Esophagus squamous epithelium (tissue), 5 donors: ENCODE data around the gene TUBAL3. TPM values are rescaled to one million over a fixed set of nuclear protein-coding genes. Genes with fewer than 3 reads are reported as not detected.

Experiments
- DNase-seq: peaks from one replicate; lab custom pipeline; 2025; lab: John Stamatoyannopoulos, UW
- H3K27ac ChIP-seq, 4 donors: fragments of 200-600 bp; sonication (generic); one replicate each; pipeline ENCODE4 v1.5.1; 2016 to 2019; ENCODE audit warnings: mild to moderate bottlenecking in 1 of 4
- H3K27me3 ChIP-seq, 4 donors: fragments of 200-600 bp; sonication (generic); 1 replicate in 3 of 4; 2 replicates in 1 of 4; pipeline versions ENCODE4 v1.5.1 to v1.6.0; 2017 to 2021; ENCODE audit warnings: antibody characterized with exemption in 1 of 4
- H3K36me3 ChIP-seq, 3 donors: fragments of 200-600 bp; sonication (generic); one replicate each; pipeline ENCODE4 v1.5.1; 2016 to 2019
- H3K4me1 ChIP-seq, 3 donors: fragments of 200-600 bp; sonication (generic); one replicate each; pipeline ENCODE4 v1.5.1; 2017 to 2019
- H3K4me3 ChIP-seq, 4 donors: fragments of 200-600 bp; sonication (generic); 1 replicate in 3 of 4; 2 replicates in 1 of 4; pipeline ENCODE4 v1.5.1; 2016 to 2019; ENCODE audit warnings: mild to moderate bottlenecking in 2 of 4, moderate library complexity in 1 of 4
- H3K9me3 ChIP-seq, 3 donors: fragments of 200-600 bp; sonication (generic); one replicate each; pipeline ENCODE4 v1.5.1; 2016 to 2019
- POLR2A ChIP-seq, 4 donors: fragments of 450-650 bp; IDR thresholded peaks; one replicate each; pipeline ENCODE4 v1.6.1; 2017; ENCODE audit warnings: antibody characterized with exemption in 4 of 4, mild to moderate bottlenecking in 4 of 4, moderate library complexity in 3 of 4
- WGBS, 2 donors: methylation state at CpG; one replicate each; pipeline ENCODE4 v1.1.5; 2018; 5-methylcytosine and 5-hydroxymethylcytosine counted together
- intact Hi-C: fragments of 100-400 bp; cut with DNase I; formaldehyde crosslinking; loops from one replicate; pipeline ENCODE4 v1.15.0; 2022
- total RNA-seq, 4 donors: library from RNA; depleted of rRNA; stranded (reverse); fragments of >200 nt; gene quantifications; one replicate each; pipeline ENCODE4 v1.1.0, GENCODE V29; 2016
- TF ChIP-seq, protein P1 (sequence below), 6 experiments: fragments of 450-650 bp in 4 of 6; fragments of 200-600 bp in 2 of 6; sonication (generic) in 2 of 6; IDR thresholded peaks; one replicate each; pipeline ENCODE4 v1.5.1; 2016 to 2019; ENCODE audit warnings: antibody characterized with exemption in 6 of 6, mild to moderate bottlenecking in 4 of 6, moderate library complexity in 4 of 6
- donor health status: DM: yes; HTN: yes; CAD: no.

Gene TUBAL3
- total RNA-seq, 4 donors from 2014 or later: 0.19 TPM; not detected in 2

DNA sequence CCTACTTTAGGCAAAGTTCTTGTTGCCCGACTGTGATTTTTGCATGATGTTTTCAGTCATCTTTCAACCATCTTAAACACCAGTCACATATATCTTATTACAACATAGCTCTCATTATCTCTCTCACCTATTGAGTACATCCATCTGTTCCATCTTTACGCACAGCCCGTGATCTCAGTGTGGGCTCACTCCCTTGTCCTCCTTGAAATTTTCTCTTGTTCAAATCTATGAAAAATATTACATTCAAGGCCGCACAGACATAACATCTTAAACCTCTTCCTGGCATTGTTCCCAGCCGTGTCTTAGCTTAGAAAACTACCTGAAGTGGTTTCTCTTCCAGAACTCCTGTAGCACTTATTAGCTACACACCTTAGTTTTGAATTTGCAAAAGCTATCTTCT lies 40.4 kb upstream of the TUBAL3 start:
- intact Hi-C loops: no loop called here
- H3K27ac ChIP-seq: peak overlapping the region in 3 of 4 donors; percentile 12 to 90 (median 87)

DNA sequence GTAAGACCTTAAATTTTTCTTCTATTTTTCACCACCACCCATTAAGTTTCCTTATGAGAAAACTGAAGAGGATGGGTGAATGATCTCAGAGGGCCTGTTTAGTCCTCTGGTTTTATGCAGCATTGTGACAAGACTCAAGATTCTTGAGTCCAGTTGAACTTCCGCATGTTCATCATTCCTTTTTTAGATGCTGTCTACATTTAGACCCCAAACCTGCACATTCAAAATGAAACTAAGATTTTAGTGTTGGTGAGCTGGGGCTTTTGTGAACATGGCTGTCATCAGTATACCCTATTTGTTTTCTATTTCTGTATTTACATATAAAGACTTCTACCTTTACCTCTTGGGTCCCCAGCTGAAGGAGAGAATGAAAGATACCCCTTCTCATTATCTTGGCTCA lies 38.8 kb upstream of the TUBAL3 start:
- WGBS, 2 donors: 65 to 88% methylated on average over 1 of the region's 1 CpG
- Histone ChIP-seq H3K4me1 (peaks cover 0 to 26% (median 4%) of the 10 kb centered on the region in 3 donors), H3K27ac (no peak overlapping the region), H3K36me3 (no peaks in the 10 kb centered on the region), H3K9me3 (no peaks in the 10 kb centered on the region), H3K4me3 (no peak overlapping the region), H3K27me3 (no peaks in the 10 kb centered on the region)
- intact Hi-C loops: loop anchor here (5.0 kb wide), 1 partner anchor 179 kb away; no protein-coding TSS in a partner anchor
- TF ChIP-seq, protein P1, sequence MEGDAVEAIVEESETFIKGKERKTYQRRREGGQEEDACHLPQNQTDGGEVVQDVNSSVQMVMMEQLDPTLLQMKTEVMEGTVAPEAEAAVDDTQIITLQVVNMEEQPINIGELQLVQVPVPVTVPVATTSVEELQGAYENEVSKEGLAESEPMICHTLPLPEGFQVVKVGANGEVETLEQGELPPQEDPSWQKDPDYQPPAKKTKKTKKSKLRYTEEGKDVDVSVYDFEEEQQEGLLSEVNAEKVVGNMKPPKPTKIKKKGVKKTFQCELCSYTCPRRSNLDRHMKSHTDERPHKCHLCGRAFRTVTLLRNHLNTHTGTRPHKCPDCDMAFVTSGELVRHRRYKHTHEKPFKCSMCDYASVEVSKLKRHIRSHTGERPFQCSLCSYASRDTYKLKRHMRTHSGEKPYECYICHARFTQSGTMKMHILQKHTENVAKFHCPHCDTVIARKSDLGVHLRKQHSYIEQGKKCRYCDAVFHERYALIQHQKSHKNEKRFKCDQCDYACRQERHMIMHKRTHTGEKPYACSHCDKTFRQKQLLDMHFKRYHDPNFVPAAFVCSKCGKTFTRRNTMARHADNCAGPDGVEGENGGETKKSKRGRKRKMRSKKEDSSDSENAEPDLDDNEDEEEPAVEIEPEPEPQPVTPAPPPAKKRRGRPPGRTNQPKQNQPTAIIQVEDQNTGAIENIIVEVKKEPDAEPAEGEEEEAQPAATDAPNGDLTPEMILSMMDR (IDR thresholded peaks at IDR 0.05): no peak
- no peak for TF ChIP-seq POLR2A (IDR thresholded peaks at IDR 0.05)
- no peak for DNase-seq

More for the DNA sequence above, 40.4 kb upstream of the TUBAL3 start:
- no peaks in the 10 kb centered on the region for H3K9me3 ChIP-seq
- DNase-seq: no peak
- peaks cover 0 to 36% (median 4%) of the 10 kb centered on the region in 3 donors for H3K4me1 ChIP-seq
- TF ChIP-seq, protein P1 (IDR thresholded peaks at IDR 0.05): no peak
- TF ChIP-seq POLR2A (IDR thresholded peaks at IDR 0.05): no peak
- 75 to 87% methylated on average over 5 of the region's 5 CpGs for WGBS, 2 donors
- H3K27me3 ChIP-seq: no peaks in the 10 kb centered on the region
- H3K4me3 ChIP-seq: no peak overlapping the region
- H3K36me3 ChIP-seq: no peaks in the 10 kb centered on the region

DNA sequence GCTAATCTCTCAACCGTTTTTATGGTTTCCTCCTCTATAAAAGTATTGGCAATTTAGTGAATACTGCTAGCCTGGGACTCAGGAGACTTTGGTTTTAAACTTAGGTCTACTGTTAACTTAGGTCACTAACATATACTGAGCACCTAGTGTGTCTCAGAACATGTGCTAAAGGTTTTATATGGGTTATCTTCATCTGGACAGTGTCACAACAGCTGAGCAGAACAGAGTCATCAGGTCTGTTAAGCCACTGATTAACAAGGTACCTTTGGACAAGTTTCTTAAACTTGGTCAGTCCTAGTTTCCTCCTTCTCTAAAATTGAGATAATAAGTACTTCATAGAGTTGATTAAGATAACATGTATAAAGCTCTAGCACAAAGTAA lies 38.4 kb upstream of the TUBAL3 start:
- Histone ChIP-seq H3K27ac (peak overlapping the region in 1 of 4 donors; percentile 12), H3K36me3 (no peaks in the 10 kb centered on the region), H3K4me1 (peaks cover 0 to 24% (median 4%) of the 10 kb centered on the region in 3 donors), H3K4me3 (no peak overlapping the region), H3K9me3 (no peaks in the 10 kb centered on the region), H3K27me3 (no peaks in the 10 kb centered on the region)
- intact Hi-C loops: loop anchor here (5.0 kb wide), 1 partner anchor 179 kb away; no protein-coding TSS in a partner anchor
- no peak for DNase-seq
- 73 to 94% methylated on average over 1 of the region's 1 CpG for WGBS, 2 donors
- no peak for TF ChIP-seq POLR2A (IDR thresholded peaks at IDR 0.05)
- TF ChIP-seq, protein P1 (IDR thresholded peaks at IDR 0.05): no peak

DNA sequence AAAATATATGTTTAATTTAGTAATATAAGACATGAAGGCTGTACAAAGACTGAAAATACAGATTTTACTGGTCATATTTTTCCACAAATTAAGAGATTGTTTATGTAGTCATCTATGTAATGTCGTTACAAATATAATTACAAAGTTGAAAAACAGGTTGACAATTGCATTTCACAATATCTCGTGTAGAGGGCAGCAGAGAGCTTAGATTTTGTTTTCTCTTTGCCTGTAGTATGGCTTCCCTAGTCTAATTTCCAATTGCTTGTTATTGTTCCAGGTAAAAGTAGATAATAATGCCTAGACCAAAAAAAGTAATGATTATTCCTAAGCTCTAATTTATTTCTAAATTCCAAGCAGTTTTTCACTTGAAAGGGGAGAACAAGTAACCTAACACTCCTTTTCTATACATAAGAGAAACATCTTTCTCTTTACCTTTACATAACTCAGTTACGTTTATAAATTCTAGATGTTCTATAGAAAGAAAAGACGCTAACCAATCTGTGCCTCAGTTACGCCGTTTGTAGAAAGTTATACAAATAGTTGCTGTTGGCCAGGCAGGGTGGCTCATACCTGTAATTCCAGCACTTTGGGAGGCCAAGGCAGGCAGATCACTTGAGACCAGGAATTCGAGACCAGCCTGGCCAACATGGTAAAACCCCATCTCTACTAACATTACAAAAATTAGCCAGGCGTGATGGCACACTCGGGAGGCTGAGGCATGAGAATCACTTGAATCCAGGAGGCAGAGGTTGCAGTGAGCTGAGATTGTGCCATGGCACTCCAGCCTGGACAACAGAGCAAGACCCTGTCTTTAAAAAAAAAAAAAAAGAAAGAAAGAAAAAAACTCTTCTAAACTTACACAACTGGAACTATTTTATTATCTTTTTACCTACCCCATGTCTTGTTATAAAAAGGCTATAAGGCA lies 37.7 kb upstream of the TUBAL3 start:
- no peaks in the 10 kb centered on the region for H3K9me3 ChIP-seq
- intact Hi-C loops: loop anchor here (5.0 kb wide), 1 partner anchor 180 kb away; no protein-coding TSS in a partner anchor

More for the DNA sequence above, 37.7 kb upstream of the TUBAL3 start:
- DNase-seq: no peak
- peaks cover 0 to 23% (median 4%) of the 10 kb centered on the region in 3 donors for H3K4me1 ChIP-seq
- no peak overlapping the region for H3K4me3 ChIP-seq
- no peak for TF ChIP-seq POLR2A (IDR thresholded peaks at IDR 0.05)
- TF ChIP-seq, protein P1 (IDR thresholded peaks at IDR 0.05): peak; percentile 58 to 87 (median 73)
- 53 to 64% methylated on average over 9 of the region's 9 CpGs for WGBS, 2 donors
- H3K36me3 ChIP-seq: no peaks in the 10 kb centered on the region
- H3K27me3 ChIP-seq: no peaks in the 10 kb centered on the region
- H3K27ac ChIP-seq: peak overlapping the region in 1 of 4 donors; percentile 12
